Esophagus squamous epithelium (tissue), 5 donors: ENCODE results near the gene DDX60. TPM values are rescaled to one million over a fixed set of nuclear protein-coding genes. Genes with fewer than 3 reads are reported as not detected.
"Not testable (repeated sequence)": the region's sequence is repeated elsewhere in the genome, so short reads cannot be mapped to it uniquely, and the experiment has no call there.

Experiments
- DNase-seq: peaks from one replicate; lab custom pipeline; 2025; lab: John Stamatoyannopoulos, UW
- H3K27ac ChIP-seq, 4 donors: fragments of 200-600 bp; sonication (generic); one replicate each; pipeline ENCODE4 v1.5.1; 2016 to 2019; ENCODE audit warnings: mild to moderate bottlenecking in 1 of 4
- H3K27me3 ChIP-seq, 4 donors: fragments of 200-600 bp; sonication (generic); 1 replicate in 3 of 4; 2 replicates in 1 of 4; pipeline versions ENCODE4 v1.5.1 to v1.6.0; 2017 to 2021; ENCODE audit warnings: antibody characterized with exemption in 1 of 4
- H3K36me3 ChIP-seq, 3 donors: fragments of 200-600 bp; sonication (generic); one replicate each; pipeline ENCODE4 v1.5.1; 2016 to 2019
- H3K4me1 ChIP-seq, 3 donors: fragments of 200-600 bp; sonication (generic); one replicate each; pipeline ENCODE4 v1.5.1; 2017 to 2019
- H3K4me3 ChIP-seq, 4 donors: fragments of 200-600 bp; sonication (generic); 1 replicate in 3 of 4; 2 replicates in 1 of 4; pipeline ENCODE4 v1.5.1; 2016 to 2019; ENCODE audit warnings: mild to moderate bottlenecking in 2 of 4, moderate library complexity in 1 of 4
- H3K9me3 ChIP-seq, 3 donors: fragments of 200-600 bp; sonication (generic); one replicate each; pipeline ENCODE4 v1.5.1; 2016 to 2019
- POLR2A ChIP-seq, 4 donors: fragments of 450-650 bp; IDR thresholded peaks; one replicate each; pipeline ENCODE4 v1.6.1; 2017; ENCODE audit warnings: antibody characterized with exemption in 4 of 4, mild to moderate bottlenecking in 4 of 4, moderate library complexity in 3 of 4
- WGBS, 2 donors: methylation state at CpG; one replicate each; pipeline ENCODE4 v1.1.5; 2018; 5-methylcytosine and 5-hydroxymethylcytosine counted together
- intact Hi-C: fragments of 100-400 bp; cut with DNase I; formaldehyde crosslinking; loops from one replicate; pipeline ENCODE4 v1.15.0; 2022
- total RNA-seq, 4 donors: library from RNA; depleted of rRNA; stranded (reverse); fragments of >200 nt; gene quantifications; one replicate each; pipeline ENCODE4 v1.1.0, GENCODE V29; 2016
- TF ChIP-seq, protein P1 (sequence below), 6 experiments: fragments of 450-650 bp in 4 of 6; fragments of 200-600 bp in 2 of 6; sonication (generic) in 2 of 6; IDR thresholded peaks; one replicate each; pipeline ENCODE4 v1.5.1; 2016 to 2019; ENCODE audit warnings: antibody characterized with exemption in 6 of 6, mild to moderate bottlenecking in 4 of 6, moderate library complexity in 4 of 6
- donor health status: DM: yes; HTN: yes; CAD: no.

The DDX60 gene
- total RNA-seq, 4 donors from 2014 or later, result 1.1 to 12.3 (median 6.2) TPM

DNA sequence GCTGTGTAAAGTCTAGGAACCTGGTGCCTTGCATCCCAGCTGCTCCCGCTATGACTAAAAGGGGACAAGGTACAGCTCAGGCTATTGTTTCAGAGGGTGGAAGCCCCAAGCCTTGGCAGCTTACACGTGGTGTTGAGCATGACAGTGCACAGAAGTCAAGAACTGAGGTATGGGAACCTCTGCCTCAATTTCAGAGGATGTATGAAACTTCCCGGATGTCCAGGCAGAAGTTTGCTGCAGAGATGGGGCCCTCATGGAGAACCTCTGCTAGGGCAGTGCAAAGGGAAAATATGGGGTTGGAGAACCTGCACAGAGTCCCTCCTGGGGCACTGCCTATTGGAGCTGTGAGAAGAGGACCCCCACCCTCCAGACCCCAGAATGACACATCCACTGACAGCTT lies 76.6 kb downstream of the DDX60 start:
- peaks cover 0 to 57% (median 0%) of the 10 kb centered on the region in 3 donors for H3K36me3 ChIP-seq
- no peaks in the 10 kb centered on the region for H3K27me3 ChIP-seq
- TF ChIP-seq POLR2A (IDR thresholded peaks at IDR 0.05), result no peak
- TF ChIP-seq, protein P1, sequence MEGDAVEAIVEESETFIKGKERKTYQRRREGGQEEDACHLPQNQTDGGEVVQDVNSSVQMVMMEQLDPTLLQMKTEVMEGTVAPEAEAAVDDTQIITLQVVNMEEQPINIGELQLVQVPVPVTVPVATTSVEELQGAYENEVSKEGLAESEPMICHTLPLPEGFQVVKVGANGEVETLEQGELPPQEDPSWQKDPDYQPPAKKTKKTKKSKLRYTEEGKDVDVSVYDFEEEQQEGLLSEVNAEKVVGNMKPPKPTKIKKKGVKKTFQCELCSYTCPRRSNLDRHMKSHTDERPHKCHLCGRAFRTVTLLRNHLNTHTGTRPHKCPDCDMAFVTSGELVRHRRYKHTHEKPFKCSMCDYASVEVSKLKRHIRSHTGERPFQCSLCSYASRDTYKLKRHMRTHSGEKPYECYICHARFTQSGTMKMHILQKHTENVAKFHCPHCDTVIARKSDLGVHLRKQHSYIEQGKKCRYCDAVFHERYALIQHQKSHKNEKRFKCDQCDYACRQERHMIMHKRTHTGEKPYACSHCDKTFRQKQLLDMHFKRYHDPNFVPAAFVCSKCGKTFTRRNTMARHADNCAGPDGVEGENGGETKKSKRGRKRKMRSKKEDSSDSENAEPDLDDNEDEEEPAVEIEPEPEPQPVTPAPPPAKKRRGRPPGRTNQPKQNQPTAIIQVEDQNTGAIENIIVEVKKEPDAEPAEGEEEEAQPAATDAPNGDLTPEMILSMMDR (IDR thresholded peaks at IDR 0.05), result no peak
- 80 to 100% methylated on average over 1 to 2 of the region's 3 CpGs for WGBS, 2 donors
- H3K4me1 ChIP-seq, result no peaks in the 10 kb centered on the region
- H3K27ac ChIP-seq, result no peak overlapping the region
- no peak for DNase-seq
- intact Hi-C loops, result no loop called here
- H3K4me3 ChIP-seq, result no peak overlapping the region
- peaks cover 0 to 22% (median 8%) of the 10 kb centered on the region in 3 donors for H3K9me3 ChIP-seq

DNA sequence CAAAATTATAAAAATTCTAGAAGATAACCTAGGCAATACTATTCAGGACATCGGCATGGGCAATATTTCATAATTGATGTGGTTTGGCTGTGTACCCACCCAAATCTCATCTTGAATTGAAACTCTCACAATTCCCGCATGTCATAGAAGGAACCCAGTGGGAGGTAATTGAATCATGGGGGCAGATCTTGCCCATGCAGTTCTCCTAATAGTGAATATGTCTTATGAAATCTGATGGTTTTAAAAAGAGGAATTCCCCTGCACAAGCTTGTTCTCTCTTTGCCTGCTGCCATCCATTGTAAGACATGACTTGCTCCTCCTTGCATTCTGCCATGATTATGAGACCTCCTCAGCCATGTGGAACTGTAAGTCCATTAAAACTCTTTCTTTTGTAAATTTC lies 77.7 kb downstream of the DDX60 start:
- whole genome bisulfite sequencing, 2 donors, result 90 to 100% methylated on average over 2 of the region's 2 CpGs
- DNase-seq, result no peak
- intact Hi-C loops, result no loop called here
- no peak overlapping the region for H3K27ac ChIP-seq
- H3K4me3 ChIP-seq, result no peak overlapping the region
- peaks cover 0 to 56% (median 0%) of the 10 kb centered on the region in 3 donors for H3K36me3 ChIP-seq
- H3K27me3 ChIP-seq, result no peaks in the 10 kb centered on the region
- peaks cover 0 to 22% (median 8%) of the 10 kb centered on the region in 3 donors for H3K9me3 ChIP-seq
- no peaks in the 10 kb centered on the region for H3K4me1 ChIP-seq
- TF ChIP-seq, protein P1 (IDR thresholded peaks at IDR 0.05), result no peak
- TF ChIP-seq POLR2A (IDR thresholded peaks at IDR 0.05), result no peak

DNA sequence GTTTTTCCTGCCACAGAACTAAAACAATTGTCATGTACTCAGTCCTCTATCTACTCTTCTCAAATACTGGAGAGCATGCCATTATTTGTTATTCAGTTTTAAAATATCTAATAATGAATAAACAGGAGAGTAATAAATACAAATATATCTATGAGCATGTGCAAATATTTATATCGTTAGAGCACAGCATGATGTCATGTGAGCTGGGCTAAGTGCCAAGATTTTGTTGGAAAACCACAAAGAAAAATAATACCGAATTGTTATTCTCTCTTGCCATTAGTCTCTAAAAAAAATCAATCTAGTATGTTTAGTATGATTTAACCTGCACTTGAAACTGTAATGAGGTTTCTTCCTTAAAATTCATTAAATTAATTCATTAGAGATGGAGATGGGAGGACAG lies 97.3 kb downstream of the DDX60 start:
- TF ChIP-seq, protein P1 (IDR thresholded peaks at IDR 0.05), result no peak
- TF ChIP-seq POLR2A (IDR thresholded peaks at IDR 0.05), result no peak
- intact Hi-C loops, result no loop called here
- WGBS, 2 donors, result 16 to 27% methylated on average over 2 of the region's 2 CpGs
- no peaks in the 10 kb centered on the region for H3K4me1 ChIP-seq
- DNase-seq, result no peak
- no peak overlapping the region for H3K27ac ChIP-seq
- H3K27me3 ChIP-seq, result no peaks in the 10 kb centered on the region
- peaks cover 0 to 77% (median 10%) of the 10 kb centered on the region in 3 donors for H3K36me3 ChIP-seq
- H3K4me3 ChIP-seq, result no peak overlapping the region
- no peaks in the 10 kb centered on the region for H3K9me3 ChIP-seq

DNA sequence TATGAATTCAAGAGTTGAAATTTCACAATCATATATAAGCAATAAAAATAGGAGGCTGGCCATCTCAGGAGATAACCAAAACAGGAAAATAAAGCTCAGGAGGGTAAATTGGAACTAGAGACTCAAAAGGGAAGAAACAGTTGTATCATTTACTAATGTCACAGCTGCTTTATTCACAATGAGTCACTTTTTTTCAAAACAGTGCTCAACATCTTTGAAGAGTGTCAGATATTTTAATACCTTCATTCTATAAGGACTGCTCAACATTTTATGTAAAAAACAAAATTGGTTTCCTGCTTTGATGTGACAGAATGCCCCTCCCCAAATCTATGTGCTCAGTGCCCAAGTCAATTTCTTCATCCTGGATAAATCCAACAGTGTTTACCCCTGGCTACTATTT lies 97.7 kb downstream of the DDX60 start:
- H3K36me3 ChIP-seq, result peaks cover 0 to 73% (median 10%) of the 10 kb centered on the region in 3 donors
- intact Hi-C loops, result no loop called here
- no peak overlapping the region for H3K27ac ChIP-seq

DNA sequence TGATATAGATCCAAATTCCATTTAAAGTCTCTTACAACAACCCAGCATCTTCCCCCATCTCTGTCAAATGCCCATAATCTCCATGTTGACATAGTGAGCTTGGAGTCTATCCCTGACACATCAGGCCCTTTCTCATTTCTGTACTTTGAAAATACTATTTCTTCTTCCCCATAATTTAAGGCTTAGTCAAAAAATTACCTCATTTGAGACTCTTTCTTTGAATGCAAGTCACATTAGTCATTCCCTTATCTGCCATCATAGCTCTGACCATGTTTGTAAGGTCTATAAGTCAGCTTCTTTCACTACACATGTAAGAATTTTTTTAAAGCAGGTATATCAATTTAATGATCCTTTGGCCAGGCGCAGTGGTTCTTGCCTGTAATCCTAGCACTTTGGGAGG lies 99.9 kb downstream of the DDX60 start:
- H3K9me3 ChIP-seq, result no peaks in the 10 kb centered on the region
- no peak overlapping the region for H3K4me3 ChIP-seq
- no peak for TF ChIP-seq POLR2A (IDR thresholded peaks at IDR 0.05)
- TF ChIP-seq, protein P1 (IDR thresholded peaks at IDR 0.05), result no peak
- no peak for DNase-seq
- intact Hi-C loops, result no loop called here
- no peaks in the 10 kb centered on the region for H3K4me1 ChIP-seq
- no peaks in the 10 kb centered on the region for H3K27me3 ChIP-seq
- WGBS, 2 donors, result 100% methylated on average over 1 of the region's 1 CpG
- no peak overlapping the region for H3K27ac ChIP-seq
- peaks cover 0 to 59% (median 10%) of the 10 kb centered on the region in 3 donors for H3K36me3 ChIP-seq

More for the DNA sequence above, 97.7 kb downstream of the DDX60 start:
- H3K9me3 ChIP-seq, result no peaks in the 10 kb centered on the region
- TF ChIP-seq POLR2A (IDR thresholded peaks at IDR 0.05), result no peak
- TF ChIP-seq, protein P1 (IDR thresholded peaks at IDR 0.05), result no peak
- H3K27me3 ChIP-seq, result no peaks in the 10 kb centered on the region
- H3K4me3 ChIP-seq, result no peak overlapping the region
- DNase-seq, result no peak
- H3K4me1 ChIP-seq, result no peaks in the 10 kb centered on the region

DNA sequence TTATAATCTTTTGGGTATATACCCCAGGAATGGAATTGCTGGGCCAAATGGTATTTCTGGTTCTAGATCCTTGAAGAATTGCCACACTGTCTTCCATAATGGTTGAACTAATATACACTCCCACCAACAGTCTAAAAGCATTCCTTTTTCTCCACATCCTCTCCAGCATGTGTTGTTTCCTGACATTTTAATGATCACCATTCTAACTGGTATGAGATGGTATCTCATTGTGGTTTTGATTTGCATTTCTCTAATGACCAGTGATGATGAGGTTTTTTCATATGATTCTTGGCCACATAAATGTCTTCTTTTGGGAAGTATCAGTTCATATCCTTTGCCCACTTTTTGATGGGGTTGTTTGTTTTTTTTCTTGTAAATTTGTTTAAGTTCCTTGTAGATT lies 105.0 kb downstream of the DDX60 start:
- H3K4me1 ChIP-seq, DNase-seq, H3K9me3 ChIP-seq, intact Hi-C loops, H3K27ac ChIP-seq, H3K27me3 ChIP-seq, H3K4me3 ChIP-seq: not testable (repeated sequence)
- peaks cover 0 to 21% (median 0%) of the 10 kb centered on the region in 3 donors for H3K36me3 ChIP-seq
